ENCODE measurements around the gene COQ8A.
A peak's percentile ranks its signal among the peaks of the same experiment; 100 is the strongest.

COQ8A gene

GRCh38 chr1:226940029-226940805 is at the start of gene COQ8A:
Gene COQ8A (plus strand): TSS chr1:226940294. CDS start chr1:226961386, 21,092 bp downstream.
- DNase-seq (ENCODE audit: low spot score), result peak; percentile 99

- DNase-seq (ENCODE audit: low spot score), result no peak
Measured at GRCh38 chr1:226890331-226891108, 49.6 kb upstream of the COQ8A start.

- no peak for DNase-seq (ENCODE audit: low spot score)
Measured at GRCh38 chr1:226891346-226891745, 48.7 kb upstream of the COQ8A start.

GRCh38 chr1:226891846-226892523 is 48.1 kb upstream of the COQ8A start:
- no peak for DNase-seq (ENCODE audit: low spot score)

- no peak for DNase-seq (ENCODE audit: low spot score)
Measured at GRCh38 chr1:226892524-226892875, 47.6 kb upstream of the COQ8A start.

GRCh38 chr1:226893936-226894335 is 46.2 kb upstream of the COQ8A start:
- no peak for DNase-seq (ENCODE audit: low spot score)

GRCh38 chr1:226894826-226895225 is 45.3 kb upstream of the COQ8A start:
- DNase-seq (ENCODE audit: low spot score), result no peak

GRCh38 chr1:226895644-226896043 is 44.5 kb upstream of the COQ8A start:
- no peak for DNase-seq (ENCODE audit: low spot score)

GRCh38 chr1:226898246-226898645 is 41.8 kb upstream of the COQ8A start:
- DNase-seq (ENCODE audit: low spot score), result no peak

GRCh38 chr1:226901421-226901820 is 38.7 kb upstream of the COQ8A start:
- no peak for DNase-seq (ENCODE audit: low spot score)

GRCh38 chr1:226902601-226903000 is 37.5 kb upstream of the COQ8A start:
- no peak for DNase-seq (ENCODE audit: low spot score)

- DNase-seq (ENCODE audit: low spot score), result no peak
Measured at GRCh38 chr1:226903819-226904716, 36.0 kb upstream of the COQ8A start.

- no peak for DNase-seq (ENCODE audit: low spot score)
Measured at GRCh38 chr1:226904772-226905171, 35.3 kb upstream of the COQ8A start.

GRCh38 chr1:226908419-226908818 is 31.7 kb upstream of the COQ8A start:
- no peak for DNase-seq (ENCODE audit: low spot score)

- no peak for DNase-seq (ENCODE audit: low spot score)
Measured at GRCh38 chr1:226908913-226909312, 31.2 kb upstream of the COQ8A start.

GRCh38 chr1:226912587-226913176 is 27.4 kb upstream of the COQ8A start:
- DNase-seq (ENCODE audit: low spot score), result no peak

- DNase-seq (ENCODE audit: low spot score), result no peak
Measured at GRCh38 chr1:226915672-226915995, 24.5 kb upstream of the COQ8A start.

GRCh38 chr1:226916497-226916896 is 23.6 kb upstream of the COQ8A start:
- DNase-seq (ENCODE audit: low spot score), result no peak

GRCh38 chr1:226919587-226919986 is 20.5 kb upstream of the COQ8A start:
- no peak for DNase-seq (ENCODE audit: low spot score)

- no peak for DNase-seq (ENCODE audit: low spot score)
Measured at GRCh38 chr1:226919995-226920394, 20.1 kb upstream of the COQ8A start.

- DNase-seq (ENCODE audit: low spot score), result no peak
Measured at GRCh38 chr1:226920446-226920894, 19.6 kb upstream of the COQ8A start.

- DNase-seq (ENCODE audit: low spot score), result no peak
Measured at GRCh38 chr1:226921504-226921903, 18.6 kb upstream of the COQ8A start.
